ENCODE measurements around the gene MUC2.

MUC2 gene

DNA sequence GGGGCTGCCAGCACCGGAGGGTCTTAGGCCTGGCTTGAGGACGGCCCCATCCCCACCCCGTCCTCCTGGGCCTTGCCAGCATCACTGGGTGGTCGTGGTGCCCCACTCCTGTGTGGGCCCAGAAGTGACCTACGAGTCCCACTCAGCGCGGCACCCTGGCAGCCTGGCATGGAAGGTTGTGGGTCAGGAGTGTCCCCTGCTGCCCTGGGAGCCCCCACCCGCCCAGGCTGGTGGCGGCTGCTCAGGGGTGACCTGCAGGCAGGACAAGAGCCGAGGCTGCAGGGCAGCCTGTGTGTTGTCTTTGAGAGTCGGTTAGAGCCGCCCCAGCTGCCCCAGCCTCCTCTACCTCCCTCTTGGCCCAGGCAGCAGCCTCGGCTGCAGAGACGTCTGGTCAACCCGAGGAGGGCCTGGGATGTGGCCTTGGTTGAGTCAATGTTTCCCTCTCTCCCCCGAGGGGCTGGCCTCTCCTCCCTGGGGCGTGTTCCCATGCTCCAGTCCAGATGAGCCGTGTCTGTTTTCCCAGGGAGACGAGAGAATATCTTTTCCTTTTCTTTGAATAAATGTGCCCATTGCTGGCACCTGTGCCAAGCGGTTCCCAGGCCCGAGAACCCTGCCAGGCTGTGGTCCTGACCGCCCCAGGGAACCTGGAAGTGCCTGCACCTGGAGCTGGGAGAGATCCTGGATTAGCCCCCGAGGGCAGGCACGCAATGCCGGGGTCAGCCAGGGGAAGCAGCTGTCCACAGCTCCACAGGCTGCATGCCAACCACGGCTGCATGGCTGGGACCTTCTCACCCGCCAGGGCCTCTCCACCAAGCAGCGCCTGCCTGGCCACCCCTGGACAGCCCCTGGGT is 47.4 kb downstream of the MUC2 start:
- DNase-seq (ENCODE audit: low read depth): no peak
- TF ChIP-seq, protein P1, sequence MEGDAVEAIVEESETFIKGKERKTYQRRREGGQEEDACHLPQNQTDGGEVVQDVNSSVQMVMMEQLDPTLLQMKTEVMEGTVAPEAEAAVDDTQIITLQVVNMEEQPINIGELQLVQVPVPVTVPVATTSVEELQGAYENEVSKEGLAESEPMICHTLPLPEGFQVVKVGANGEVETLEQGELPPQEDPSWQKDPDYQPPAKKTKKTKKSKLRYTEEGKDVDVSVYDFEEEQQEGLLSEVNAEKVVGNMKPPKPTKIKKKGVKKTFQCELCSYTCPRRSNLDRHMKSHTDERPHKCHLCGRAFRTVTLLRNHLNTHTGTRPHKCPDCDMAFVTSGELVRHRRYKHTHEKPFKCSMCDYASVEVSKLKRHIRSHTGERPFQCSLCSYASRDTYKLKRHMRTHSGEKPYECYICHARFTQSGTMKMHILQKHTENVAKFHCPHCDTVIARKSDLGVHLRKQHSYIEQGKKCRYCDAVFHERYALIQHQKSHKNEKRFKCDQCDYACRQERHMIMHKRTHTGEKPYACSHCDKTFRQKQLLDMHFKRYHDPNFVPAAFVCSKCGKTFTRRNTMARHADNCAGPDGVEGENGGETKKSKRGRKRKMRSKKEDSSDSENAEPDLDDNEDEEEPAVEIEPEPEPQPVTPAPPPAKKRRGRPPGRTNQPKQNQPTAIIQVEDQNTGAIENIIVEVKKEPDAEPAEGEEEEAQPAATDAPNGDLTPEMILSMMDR (IDR thresholded peaks at IDR 0.05; ENCODE audit: insufficient read depth, low read depth, low read length, missing control alignments): no peak

DNA sequence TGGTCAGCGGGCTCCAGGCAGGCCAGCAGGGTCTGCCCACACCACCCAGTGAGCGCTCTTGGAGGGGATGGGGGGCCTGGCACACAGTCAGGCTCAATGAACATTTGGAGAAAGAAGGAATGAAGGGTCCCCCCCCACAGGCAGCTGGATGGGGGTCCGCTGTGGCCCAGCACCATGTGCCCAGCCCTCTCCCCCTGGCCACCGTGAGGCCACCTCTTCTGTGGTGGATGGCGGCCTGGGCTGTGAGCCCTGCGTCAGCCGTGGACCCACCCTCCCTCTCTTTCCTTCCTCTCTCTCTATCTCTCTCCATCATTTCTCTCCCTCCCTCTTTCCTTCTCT is 48.0 kb downstream of the MUC2 start:
- no peak for DNase-seq (ENCODE audit: low read depth)
- no peak overlapping the region for H3K4me3 ChIP-seq (ENCODE audit: low read length)
- TF ChIP-seq, protein P1 (IDR thresholded peaks at IDR 0.05; ENCODE audit: insufficient read depth, low read depth, low read length, missing control alignments): no peak

More for the DNA sequence above, 47.4 kb downstream of the MUC2 start:
- no peak overlapping the region for H3K4me3 ChIP-seq (ENCODE audit: low read length)

GRCh38 chr11:1123970-1124369 is 49.3 kb downstream of the MUC2 start:
- no peak overlapping the region for H3K4me3 ChIP-seq (ENCODE audit: low read length)
- TF ChIP-seq, protein P1 (IDR thresholded peaks at IDR 0.05; ENCODE audit: insufficient read depth, low read depth, low read length, missing control alignments): no peak
- DNase-seq (ENCODE audit: low read depth): no peak
